NCI-H510A treated with DMSO at 0.1 percent for 48 hours (cell line): ENCODE measurements around the gene UBE2R2.
"Not testable (repeated sequence)": the region's sequence is repeated elsewhere in the genome, so short reads cannot be mapped to it uniquely, and the experiment has no call there.

Source experiments
- DNase-seq: peaks from one replicate; lab custom pipeline; 2025; lab: John Stamatoyannopoulos, UW

Gene UBE2R2

DNA sequence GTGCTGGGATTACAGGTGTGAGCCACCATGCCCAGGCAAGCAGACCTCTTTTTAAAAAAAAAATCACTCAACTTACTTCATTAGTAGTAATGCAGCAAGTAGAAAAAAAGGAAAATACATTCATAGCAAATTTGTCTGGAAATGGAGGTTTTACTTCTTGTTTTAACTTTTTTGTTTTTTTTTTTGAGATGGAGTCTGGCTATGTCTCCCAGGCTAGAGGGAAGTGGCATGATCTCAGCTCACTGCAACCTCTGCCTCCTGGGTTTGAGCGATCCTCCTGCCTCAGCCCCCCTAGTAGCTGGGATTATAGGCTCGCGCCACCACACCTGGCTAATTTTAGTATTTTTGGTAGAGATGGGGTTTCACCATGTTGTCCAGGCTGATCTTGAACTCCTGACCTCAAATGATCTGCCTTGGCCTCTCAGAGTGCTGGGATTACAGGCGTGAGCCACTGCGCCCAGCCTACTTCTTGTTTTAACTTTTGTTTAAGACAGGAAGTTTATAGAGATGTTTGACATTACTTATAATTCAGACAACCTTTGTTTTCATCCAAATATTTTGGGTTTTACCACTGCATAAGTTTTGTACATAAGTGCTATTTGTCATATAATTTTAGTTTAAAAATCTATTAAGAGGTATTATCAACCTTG is 26.5 kb downstream of the UBE2R2 start:
- DNase-seq: no peak

DNA sequence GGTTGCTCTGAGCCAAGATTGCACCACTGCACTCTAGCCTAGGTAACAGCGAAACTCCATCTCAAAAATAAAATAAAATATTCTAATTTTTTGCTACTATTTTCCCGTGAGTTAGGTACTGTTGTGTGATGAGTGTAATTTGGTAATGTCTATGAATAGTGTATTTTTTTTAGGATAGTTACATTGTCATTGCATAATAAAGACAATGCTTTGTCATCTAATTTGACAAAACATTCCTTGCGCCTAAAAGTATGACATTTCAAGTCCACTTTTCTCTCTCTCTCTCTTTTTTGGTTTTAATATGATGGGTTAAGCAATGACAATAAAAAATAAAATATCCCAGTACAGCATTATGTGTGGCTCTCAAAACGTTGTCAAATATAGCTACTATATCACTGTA is 29.3 kb downstream of the UBE2R2 start:
- DNase-seq: no peak

DNA sequence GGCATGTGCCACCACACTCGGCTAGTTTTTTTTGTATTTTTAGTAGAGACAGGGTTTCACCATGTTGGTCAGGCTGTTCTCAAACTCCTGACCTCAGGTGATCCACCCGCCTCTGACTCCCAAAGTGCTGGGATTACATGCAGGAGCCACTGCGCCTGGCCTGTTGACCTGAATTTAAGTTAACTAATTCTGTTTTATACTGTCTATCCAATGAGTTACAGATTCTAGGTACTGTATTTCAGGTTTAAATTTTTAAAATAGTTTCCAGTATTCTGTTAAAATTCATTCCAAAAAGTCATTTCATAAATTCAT is 30.9 kb downstream of the UBE2R2 start:
- not testable (repeated sequence) for DNase-seq

DNA sequence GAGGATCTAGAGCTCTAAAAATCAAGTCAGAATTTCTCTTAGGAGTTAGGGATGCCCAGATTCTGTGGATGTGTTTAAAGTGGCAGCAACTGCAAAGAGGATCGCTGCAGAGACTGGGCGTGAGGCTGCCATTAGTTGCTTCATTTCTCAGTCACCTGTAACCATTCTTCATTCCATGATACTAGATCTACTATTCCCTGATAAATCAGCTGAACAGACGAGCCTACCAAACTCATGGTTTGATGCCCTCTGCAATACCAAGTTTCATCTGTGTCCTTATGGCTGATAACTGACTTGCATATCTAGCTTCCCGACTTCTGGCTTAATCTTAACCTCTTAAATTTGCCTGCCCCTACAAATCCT is 33.3 kb downstream of the UBE2R2 start:
- no peak for DNase-seq

DNA sequence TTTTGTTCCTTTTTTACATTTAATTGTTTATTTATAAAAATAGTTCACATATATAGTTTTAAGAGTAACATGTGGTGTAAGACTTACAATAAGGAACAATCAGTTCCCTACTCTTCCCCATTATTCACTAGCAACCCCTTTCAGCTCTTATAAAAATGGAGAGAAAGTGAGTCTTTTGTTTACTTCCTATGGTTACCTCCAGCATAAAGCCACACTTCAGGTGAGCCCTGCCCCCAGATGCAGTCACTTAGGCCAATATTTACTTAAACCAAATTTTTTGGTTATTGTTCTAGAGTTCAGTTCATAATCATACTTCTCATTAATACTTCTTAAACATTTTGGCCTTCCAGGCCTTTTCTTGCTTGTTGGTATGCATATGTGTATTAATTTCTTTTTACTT is 33.7 kb downstream of the UBE2R2 start:
- DNase-seq: no peak

DNA sequence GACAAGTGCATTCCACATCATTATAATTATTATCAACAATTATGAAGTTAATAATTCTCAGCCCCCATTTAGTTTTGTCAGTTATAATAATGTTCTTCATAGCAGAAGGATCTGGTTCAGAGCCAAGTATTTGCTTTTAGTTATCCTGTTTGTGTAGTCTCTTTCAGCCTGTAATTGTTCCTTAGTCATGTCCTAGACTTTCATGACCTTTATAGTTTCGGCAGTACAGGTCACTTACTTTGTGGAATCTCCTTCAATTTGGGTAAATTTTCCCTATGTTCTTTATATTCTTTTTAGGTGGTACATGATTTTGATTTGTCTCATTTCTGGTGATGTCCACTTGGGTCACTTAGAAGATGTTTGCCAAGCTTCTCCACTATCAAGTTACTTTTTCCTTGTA is 34.3 kb downstream of the UBE2R2 start:
- no peak for DNase-seq

DNA sequence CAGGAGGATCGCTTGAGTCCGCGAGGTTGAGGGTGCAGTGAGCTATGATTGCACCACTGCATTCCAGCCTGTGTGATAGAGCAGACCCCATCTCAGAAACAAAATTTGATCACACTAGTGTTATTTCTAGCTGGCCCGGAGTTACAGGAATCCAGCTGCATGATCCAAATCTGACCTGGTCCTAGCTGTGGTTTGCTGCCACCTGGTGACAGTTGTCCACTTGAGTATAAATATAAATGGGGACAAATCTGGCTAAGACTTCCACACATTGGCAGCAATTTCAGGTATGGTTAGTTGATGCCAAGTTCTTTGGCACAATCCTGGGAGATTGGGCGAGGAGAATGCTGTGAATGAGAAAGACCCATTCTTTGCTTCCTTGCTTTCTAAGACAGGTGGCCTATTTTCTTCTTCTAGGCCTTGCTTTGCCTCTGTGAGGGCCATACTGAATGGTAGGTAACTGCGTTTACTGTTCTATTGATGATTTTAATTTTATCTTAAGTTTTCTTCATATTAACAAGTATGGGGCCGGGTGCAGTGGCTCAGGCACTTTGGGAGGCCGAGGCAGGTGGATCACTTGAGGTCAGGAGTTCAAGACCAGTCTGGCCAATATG is 35.4 kb downstream of the UBE2R2 start:
- DNase-seq: peak; percentile 10

DNA sequence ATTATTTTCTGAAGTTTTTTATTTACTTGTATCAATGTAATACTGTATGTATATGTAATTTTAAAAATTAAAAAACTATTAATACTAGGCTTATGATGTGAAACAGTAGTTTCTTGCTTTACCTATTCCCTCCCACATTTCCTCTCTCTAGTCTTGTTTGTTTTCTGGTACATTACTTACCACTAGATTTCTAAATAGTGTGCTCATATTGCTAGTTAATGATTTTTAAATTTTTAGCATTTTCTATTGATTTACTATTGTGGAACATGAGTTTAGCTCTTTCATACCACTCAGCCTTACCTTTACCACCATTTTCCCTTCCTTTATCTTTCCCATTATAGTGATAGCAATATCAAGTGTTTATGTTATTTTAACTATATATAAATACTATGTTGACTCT is 39.3 kb downstream of the UBE2R2 start:
- DNase-seq: no peak

DNA sequence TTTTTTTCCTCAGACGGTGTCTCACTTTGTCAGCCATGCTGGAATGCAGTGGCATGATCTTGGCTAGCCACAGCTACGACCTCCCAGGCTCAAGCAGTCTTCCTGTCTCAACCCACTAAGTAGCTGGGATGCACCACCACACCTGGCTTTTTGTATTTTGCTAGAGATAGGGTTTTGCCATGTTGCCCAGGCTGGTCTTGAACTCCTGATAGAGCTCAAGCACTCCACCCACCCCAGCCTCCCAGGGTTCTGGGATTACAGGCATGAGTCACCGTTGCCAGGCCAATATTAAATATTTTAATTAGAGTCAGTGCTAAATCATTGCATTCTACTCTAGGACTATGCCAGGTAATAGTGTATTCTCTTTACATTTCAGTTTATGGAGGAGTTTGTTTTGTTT is 41.5 kb downstream of the UBE2R2 start:
- DNase-seq: no peak

DNA sequence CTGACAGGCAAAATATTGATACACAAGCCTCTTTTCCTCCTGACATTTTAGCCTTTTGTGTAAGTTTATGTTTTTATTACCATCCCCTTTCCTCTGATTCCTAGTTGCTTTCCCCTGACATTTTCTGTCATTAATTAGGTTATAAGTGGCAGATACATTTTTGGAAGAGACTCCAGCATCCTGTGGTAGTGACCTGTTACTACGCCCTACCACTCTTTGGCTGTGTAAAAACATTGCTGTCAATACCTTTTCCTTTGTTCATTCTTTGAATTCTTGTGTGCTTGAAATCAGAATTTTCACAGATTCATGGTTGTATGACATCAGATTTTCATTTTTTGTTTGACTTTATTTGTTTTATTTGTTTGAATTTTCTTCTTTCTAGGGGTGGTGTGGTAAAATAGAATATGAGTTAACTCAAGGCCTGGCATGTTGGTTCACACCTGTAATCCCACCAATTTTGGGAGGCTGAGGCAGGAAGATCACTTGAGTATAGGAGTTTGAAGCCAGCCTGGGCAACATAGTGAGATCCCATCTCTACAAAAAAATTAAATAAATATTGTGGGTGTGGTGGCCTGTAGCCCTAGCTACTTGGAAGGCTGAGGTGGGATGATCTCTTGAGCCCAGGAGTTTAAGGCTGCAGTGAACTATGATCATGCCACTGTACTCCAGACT is 43.4 kb downstream of the UBE2R2 start:
- DNase-seq: no peak

DNA sequence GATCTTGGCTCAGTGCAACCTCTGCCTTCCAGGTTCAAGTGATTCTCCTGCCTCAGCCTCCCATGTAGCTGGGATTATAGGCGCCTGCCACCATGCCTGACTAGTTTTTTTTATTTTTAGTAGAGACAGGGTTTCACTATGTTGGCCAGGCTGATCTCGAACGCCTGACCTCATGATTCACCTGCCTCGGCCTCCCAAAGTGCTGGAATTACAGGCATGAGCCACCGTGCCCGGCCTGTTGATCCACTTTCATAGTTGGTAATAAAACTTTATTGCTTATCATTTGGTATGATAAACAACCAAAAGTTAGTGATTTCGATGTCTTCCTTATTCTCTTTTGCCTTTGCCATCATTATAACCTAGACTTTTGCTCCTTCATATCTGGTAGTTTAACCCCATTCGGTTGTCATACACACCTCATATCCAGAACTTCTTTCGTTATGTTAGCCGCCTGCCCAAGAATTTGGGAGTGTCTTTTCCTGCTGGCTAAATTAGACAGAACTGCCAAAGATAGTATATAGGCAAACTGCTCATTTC is 45.0 kb downstream of the UBE2R2 start:
- DNase-seq: no peak

DNA sequence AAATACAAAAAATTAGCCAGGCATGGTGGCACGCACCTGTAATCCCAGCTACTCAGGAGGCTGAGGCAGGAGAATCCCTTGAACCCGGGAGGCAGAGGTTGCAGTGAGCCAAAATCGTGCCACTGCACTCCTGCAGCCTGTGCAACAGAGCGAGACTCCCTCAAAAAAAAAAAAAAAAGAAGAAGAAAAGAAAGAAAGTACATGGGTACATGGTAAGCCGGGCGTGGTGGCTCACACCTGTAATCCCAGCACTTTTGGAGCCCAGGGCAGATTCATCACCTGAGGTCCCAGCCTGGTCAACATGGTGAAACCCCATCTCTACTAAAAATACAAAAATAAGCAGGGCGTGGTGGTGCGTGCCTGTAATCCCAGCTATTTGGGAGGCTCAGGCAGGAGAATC is 46.1 kb downstream of the UBE2R2 start:
- not testable (repeated sequence) for DNase-seq

DNA sequence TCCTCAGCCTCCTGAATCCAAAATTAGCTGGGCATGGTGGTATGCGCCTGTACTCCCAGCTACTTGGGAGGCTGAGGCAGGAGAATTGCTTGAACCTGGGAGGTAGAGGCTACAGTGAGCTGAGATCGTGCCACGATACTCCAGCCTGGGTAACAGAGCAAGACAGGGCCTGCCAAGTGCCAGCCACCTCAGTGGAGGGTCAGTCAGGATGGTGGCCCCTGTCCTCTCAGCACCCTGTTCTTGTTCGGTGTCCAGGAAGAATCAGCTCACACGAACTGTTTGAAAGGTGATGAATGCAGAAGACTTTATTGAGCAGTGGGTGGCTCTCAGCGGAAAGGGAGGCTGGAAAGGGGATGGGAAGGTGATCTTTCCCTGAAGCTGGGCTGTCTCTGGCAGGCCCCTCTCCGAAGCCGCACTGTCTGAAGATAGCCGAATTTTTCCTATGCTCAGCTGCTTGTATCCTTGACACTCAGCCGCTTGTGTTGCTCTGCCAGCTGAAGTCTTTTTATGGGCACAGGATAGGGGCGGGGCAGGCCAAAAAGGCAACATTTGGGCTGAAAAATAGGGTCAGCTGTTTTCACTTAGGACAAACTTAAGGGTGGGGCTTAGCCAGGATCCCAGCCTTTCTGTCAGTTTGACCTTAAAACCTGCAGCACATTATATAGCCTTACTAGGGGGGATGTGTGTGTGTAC is 50.9 kb downstream of the UBE2R2 start:
- no peak for DNase-seq

DNA sequence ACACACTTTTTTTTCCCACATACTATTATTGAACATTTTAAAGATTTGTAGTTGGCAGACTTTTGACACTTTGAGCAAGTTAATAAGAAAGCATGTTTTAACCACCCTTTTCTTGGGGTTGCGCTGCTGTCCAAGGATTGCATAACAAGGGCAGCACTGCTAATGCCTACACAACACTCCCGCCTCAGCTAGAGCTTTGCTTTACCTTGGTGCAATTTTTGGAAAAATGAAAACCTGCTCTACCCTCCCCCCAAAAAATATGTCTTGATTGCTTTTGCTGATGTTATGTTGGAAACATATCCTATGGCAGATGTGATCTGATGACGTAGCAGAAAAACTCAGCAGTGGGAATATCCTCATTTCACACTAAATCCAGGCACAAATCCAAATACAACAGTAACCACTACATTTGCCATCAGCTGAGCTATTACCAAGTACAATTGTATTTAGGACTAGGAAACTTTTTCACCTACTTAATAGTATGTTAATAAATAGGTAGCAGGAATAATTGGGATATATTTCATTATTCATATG is 51.5 kb downstream of the UBE2R2 start:
- DNase-seq: no peak

DNA sequence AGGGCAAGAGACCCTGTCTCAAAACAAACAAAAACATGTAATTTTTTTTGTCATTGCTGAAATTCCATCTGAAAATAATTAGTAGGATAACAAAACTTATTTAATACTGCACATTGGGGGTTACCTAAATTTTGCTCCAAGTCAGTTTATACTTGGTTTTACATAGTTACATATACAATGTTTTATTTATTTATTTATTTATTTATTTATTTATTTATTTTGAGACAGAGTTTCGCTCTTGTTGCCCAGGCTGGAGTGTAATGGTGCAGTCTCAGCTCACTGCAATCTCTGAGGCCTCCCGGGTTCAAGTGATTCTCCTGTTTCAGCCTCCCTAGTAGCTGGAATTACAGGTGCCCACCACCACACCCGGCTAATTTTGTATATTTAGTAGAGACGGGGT is 52.3 kb downstream of the UBE2R2 start:
- not testable (repeated sequence) for DNase-seq

DNA sequence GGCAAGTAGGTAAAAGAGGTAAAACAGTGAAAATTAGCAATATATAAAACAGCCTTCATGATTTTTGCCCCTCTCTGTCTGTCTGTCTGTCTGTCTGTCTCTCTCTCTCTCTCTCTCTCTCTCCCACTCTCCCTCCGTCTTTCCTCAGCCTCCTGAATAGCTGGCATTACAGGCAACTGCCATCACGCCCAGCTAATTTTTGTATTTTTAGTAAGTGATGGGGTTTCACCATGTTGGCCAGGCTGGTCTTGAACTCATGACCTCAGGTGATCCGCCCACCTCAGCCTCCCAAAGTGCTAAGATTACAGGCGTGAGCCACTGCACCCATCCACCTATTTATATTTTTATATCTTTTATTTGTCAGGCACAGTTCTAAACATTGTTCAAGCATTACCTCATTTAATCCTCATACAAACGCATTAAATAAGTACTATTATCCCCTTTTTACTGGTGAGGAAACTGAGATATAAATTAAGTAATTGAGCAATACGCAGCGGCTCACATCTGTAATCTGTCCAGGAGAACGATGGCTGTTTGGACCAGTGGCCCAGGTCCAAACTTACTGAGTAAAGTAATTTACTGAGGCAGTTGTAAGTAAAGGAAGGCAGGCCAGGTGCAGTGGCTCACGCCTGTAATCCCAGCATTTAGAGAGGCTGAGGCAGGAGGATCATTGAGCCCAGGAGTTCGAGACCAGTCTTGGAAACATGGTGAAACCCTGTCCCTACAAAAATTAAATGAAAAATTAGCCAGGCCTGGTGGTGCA is 60.9 kb downstream of the UBE2R2 start:
- DNase-seq: no peak

DNA sequence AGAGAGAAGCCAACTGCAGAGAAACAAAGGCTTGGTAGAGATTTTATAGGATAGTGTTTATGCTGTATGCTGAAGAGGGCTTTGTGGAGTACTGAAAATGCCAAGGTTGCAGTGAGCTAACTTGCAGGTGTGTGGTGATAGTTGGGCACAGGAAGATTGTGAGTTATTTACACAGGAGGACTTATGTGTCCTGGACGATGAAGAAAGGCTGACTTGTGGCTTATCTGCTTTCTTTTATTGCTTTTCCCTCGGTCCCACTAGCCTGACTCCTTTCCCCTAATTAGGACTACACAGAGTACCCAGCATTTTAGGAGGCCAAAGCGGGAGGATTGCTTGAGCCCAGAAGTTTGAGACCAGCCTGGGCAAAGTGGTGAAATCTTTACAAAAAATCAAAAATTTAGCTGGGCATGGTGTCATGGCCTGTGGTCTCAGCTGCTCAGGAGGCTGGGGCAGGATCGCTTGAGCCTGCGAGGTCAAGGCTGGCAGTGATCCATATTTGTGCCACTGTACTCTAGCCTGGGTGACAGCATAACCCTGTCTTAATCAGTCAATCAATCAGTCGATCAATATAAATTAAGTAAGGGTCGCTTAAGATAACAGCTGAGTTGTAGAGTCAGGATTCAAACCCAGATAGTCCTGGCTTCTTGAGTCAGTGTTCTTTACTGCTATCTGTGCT is 61.9 kb downstream of the UBE2R2 start:
- DNase-seq: no peak

DNA sequence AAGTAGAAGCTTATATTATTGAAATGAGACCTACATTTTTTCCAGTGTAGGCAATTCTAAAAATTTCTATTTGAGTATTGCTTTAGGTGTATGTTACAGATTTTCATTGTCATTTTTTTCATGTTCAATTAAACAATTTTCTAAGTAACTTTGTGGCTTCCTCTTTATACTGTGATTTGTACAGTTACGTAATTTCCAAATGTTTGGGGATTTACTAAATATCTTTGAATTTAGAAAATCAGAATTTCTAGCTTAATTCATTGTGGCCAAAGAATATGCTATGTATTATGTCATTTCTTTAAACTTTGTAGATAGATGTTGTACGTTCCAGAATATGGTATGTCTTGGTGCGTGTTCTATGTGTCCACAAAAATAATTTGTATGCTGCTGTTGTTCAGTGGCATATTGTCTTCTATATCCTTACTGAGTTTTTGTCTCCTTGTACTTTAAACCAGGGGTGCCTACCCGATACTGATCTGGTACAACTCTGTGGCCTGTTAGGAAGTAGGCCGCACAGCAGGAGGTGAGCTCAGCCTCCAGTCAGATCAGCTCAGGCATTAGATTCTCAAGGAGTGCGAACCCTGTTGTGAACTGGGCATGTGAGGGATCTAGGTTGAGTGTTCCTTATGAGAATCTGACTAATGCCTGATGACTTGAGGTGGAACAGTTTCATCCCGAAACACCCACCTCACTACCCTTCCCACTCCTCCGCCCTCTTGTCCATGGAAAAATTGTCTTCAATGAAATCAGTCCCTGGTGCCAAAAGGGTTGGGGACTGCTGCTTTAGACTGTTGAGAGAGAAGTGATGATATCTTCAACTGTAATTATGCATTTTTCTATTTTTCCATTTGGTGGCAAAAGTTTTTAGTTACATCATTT is 63.5 kb downstream of the UBE2R2 start:
- no peak for DNase-seq

DNA sequence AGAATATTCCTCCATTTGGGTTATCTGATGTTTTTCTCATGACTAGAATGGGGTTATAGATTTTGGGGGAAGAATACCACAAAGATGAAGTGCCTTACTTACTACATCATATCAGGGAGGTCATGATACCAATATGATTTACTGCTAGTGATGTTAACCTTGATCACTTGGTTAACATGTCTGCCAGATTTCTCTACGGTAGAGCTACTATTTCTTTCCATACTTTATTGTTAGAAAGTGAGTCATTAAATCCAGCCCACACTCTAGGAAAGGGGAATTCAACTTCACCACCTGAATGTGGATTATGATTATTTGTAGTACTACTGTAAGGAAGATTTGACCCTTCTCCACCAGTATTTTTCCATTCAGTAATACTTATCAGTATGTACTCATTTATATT is 64.7 kb downstream of the UBE2R2 start:
- DNase-seq: no peak
